Urinary bladder (tissue), 4 donors: ENCODE results near the gene KRT6C. TPM values are rescaled to one million over a fixed set of nuclear protein-coding genes. Genes with fewer than 3 reads are reported as not detected.

Source experiments
- DNase-seq: peaks from one replicate; pipeline ENCODE4 v3.0.0-alpha.2; 2015; ENCODE audit errors: extremely low spot score
- H3K27ac ChIP-seq: one replicate; pipeline ENCODE4 v1.5.1; 2013; ENCODE audit warnings: low read depth, mild to moderate bottlenecking, moderate library complexity
- H3K36me3 ChIP-seq: one replicate; pipeline ENCODE4 v1.6.1; 2013; ENCODE audit warnings: mild to moderate bottlenecking, moderate library complexity; ENCODE audit not compliant: insufficient read depth
- H3K4me1 ChIP-seq: one replicate; pipeline ENCODE4 v1.6.1; 2013; ENCODE audit warnings: mild to moderate bottlenecking, moderate library complexity; ENCODE audit not compliant: insufficient read depth
- H3K4me3 ChIP-seq: one replicate; pipeline ENCODE4 v1.5.1; 2013; ENCODE audit warnings: low read depth, low read length
- WGBS: extraction: QIAGEN DNeasy Blood & Tissue Kit; methylation state at CpG from one replicate; pipeline ENCODE4 v1.1.7; 2013; 5-methylcytosine and 5-hydroxymethylcytosine counted together
- polyA plus RNA-seq: library from polyadenylated mRNA; stranded (reverse); fragments of 200-250 nt; gene quantifications from one replicate; pipeline ENCODE4 v1.2.3, GENCODE V29; 2013
- total RNA-seq: library from RNA; depleted of rRNA; stranded (reverse); fragments of >200 nt; gene quantifications from one replicate; pipeline ENCODE4 v1.2.3, GENCODE V29; 2014
- donor health status: healthy with polysubstance abuse.
- donor health status: healthy.

The KRT6C gene
- total and polyA plus RNA-seq, 2 donors: not detected

DNA sequence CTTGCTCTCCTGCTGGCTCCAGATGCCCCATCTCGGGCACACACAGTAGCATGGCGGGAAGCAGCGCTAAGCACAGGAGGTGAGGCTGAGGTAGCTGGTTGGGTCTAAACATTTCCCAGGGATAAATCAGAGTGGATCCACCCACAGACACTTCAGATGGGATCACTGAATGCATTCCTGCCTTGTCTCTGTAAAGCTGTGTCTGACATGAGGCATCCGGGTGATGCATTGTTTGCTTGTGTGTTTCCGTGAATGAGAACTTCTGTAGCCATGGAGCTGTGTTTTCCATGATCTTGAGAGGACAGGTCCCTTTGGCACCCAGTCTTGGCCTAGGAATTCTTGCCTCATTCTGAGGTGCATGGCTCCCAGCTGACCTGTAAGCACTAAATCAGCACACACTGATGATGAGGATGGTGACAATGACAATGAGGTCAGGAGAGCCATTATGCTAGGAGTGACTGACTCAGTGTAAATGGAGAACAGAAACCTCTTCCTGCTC, 32.7 kb downstream of the KRT6C start:
- 82% methylated on average over 5 of the region's 5 CpGs for WGBS
- DNase-seq: no peak
- no peak overlapping the region for H3K4me3 ChIP-seq
- H3K4me1 ChIP-seq: no peaks in the 10 kb centered on the region
- H3K36me3 ChIP-seq: no peaks in the 10 kb centered on the region
- no peak overlapping the region for H3K27ac ChIP-seq

DNA sequence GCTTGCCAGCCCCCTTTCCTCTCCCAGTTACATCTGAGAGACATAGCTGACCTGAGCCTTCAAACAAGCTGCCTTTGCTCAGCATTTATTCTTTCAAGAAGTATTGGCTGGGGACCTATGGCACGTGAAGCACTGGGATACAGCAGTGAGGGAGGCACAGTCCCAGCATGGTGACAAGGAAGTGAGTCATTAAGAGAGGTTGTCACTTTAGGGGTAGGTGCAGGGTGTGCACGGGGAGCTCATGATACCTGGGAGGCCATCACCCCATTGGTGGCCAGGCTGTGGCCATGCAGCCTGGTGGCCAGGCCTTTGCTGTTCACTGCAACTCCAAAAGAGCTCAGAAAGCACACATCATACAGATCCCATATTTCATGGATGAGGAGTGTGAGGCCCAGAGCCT, 33.8 kb downstream of the KRT6C start:
- 78% methylated on average over 2 of the region's 2 CpGs for WGBS
- Histone ChIP-seq H3K27ac (no peak overlapping the region), H3K36me3 (no peaks in the 10 kb centered on the region), H3K4me1 (no peaks in the 10 kb centered on the region), H3K4me3 (no peak overlapping the region)
- DNase-seq: no peak

DNA sequence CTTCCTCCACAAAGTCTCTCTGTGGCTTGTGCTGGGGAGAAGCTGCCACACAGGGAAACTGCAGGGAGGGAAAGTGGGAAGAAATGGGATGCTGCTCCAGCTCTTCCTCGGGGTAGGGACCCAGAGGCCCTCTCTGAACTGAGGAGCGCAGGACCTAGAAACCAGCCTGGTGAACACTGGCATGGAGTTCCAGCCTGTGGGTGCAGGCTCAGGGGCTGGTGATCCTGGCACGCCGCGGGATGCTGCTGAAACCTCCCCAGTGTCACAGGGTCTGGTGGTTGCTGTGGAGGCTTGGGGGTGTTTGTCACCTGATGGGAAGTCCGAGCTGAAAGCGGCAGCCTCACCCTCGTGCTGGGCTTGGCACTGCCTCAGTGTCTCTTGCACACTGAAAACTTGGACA, 34.2 kb downstream of the KRT6C start:
- H3K4me1 ChIP-seq: no peaks in the 10 kb centered on the region
- 78% methylated on average over 8 of the region's 8 CpGs for WGBS
- no peak for DNase-seq
- H3K27ac ChIP-seq: no peak overlapping the region
- H3K36me3 ChIP-seq: no peaks in the 10 kb centered on the region
- no peak overlapping the region for H3K4me3 ChIP-seq

DNA sequence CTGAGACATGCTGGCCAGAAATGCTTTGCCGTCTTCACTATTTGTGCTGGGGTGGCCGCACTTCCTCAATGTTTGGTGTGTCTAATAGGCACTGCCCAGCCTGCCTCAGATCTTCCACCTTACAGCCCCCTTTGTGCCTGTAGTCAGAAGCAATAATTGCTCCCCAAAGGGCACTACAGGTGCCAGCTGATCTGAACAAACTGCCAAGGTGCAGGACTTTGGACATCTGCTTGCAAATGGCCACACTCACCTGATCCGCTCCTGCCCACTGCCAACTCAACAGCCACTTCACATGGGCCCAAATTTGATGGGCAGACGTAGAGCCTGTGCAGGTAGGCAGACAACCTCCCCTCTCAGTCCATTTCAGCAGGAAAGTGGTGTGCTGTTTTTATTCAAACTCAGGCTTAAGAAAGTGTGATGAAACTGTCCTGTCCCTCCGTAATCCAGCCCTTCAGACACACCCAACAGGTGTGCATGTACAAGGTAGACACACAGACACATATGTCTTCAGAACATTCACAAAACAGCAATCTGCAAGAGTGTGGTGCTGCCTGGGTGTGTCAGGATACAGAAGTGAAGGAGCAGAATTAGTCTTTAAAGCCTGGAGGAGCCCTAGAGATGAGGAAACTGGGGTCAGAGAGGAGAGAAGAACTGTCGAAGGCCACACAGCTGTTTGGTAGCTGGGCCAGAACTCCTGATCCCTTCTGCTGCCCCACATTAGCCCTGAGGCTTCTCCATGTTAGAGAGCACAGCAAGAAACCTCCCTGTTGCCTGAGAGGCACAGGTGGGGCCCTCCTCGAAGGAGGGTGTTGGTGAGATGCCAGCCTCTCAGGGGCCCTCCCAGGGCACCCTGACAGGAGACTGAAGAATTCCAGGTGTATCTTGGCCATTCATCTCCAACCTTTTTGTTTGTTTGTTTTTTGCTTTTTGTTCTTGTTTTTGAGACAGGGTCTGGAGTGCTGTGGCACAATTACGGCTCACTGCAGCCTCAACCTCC, 35.0 kb downstream of the KRT6C start:
- Histone ChIP-seq H3K27ac (no peak overlapping the region), H3K4me3 (no peak overlapping the region), H3K4me1 (no peaks in the 10 kb centered on the region), H3K36me3 (no peaks in the 10 kb centered on the region)
- DNase-seq: no peak
- 88% methylated on average over 8 of the region's 8 CpGs for WGBS

DNA sequence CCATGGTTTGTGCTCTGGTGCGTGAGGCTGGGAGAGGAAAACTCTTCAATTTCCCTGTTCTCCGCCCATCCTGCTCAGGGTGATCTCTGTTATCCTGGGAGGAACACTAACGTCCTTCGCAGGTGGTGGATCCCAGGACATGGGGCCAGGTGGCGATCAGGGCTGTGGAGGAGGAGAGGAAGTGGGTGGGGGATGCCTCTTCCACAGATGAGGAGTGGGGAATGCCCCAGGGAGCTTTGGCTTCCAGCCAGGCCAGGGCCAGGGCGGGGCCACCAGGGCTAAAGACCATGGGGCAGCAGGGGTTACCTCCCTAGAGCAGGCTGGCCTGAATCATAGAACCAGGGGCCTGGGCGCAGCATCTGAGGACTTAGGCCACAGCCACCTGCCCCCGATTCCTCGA, 36.1 kb downstream of the KRT6C start:
- no peak overlapping the region for H3K27ac ChIP-seq
- no peaks in the 10 kb centered on the region for H3K4me1 ChIP-seq
- no peaks in the 10 kb centered on the region for H3K36me3 ChIP-seq
- H3K4me3 ChIP-seq: no peak overlapping the region
- 85% methylated on average over 9 of the region's 9 CpGs for WGBS
- no peak for DNase-seq

DNA sequence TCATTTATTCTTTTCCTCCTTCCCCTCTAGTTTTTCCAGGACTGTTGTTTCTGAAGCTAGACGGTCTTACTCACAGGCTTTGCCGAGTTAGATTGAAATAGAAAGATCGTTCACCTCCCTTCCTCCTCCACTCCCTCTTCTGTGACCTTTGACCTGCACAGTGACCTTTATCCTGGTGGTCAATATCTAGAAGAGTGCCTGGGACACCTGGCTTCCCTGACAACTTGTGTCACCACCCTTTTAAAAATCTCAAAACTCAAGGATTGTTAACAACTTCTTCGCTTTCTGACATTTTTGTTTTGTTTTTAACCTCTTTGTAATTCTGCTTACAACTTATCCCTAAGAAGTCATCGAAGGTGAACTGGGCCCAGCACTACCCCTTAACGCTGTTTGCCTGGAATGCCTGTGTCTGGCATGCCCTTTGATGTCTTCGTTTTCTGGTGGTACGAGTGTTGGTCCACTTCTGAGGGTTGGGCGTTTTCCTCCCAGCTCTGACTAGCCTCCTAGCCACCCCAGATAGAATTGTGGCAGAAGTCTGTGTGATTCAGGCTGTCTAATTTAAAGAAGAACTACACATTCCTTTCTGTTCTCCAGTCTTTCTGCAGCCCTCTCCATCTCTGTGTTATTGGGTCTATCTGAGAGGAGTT, 36.7 kb downstream of the KRT6C start:
- no peaks in the 10 kb centered on the region for H3K36me3 ChIP-seq
- WGBS: 80% methylated on average over 9 of the region's 9 CpGs
- no peak overlapping the region for H3K27ac ChIP-seq
- no peaks in the 10 kb centered on the region for H3K4me1 ChIP-seq
- no peak for DNase-seq
- H3K4me3 ChIP-seq: no peak overlapping the region

DNA sequence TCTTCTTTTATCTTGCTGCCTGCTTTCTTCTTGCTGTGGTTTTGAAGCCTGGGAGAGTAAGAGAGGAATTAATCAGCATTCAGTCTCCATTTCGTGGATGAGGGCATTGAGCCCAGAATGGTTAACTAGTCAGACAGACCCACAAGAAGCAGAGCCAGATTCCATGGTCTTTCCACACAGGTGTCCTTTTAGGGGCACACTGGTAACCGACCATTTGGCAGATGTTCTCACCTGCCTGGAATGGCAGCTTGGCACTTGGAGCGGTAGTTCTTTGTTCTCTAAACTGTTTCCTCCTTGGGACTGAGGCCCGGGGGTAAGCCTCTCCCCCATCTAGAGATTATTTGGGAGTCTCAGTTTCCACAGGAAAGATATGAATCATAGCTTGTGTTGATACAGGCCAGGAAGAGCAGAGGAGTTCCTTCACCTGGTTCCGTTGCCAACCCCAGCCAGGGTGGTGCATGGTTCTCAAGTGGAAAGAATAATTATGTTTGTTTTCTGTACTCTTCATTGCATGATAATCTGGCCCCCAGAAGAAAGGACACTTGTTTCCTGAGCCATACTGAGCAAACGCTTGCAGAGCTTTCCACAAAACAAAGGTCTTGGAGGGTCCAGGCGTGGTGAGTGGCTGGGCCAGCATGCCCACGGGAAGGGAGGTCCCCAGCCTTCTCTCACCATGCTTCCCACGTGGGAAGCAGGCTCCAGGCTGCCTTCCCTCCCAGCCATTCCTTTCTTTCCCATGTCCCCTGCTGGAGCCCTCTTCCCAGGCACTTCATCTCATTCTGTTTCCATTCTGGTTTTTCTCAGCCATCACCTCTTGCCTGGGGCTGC, 37.4 kb downstream of the KRT6C start:
- Histone ChIP-seq H3K36me3 (no peaks in the 10 kb centered on the region), H3K27ac (no peak overlapping the region)
- 62% methylated on average over 9 of the region's 9 CpGs for WGBS

DNA sequence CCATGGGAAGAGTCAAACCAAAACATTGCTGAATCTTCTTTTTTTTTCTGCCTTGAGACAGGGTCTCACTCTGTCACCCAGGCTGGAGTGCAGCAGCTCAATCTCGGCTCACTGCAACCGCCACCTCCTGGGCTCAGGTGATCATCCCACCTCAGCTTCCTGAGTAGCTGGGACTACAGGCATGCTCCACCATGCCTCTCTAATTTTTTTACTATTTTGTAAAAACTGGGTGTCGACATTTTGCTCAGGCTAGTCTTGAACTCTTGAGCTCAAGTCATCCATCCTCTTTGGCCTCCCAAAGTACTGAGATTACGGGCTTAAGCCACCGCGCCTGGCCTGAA, 38.0 kb downstream of the KRT6C start:
- no peaks in the 10 kb centered on the region for H3K36me3 ChIP-seq
- WGBS: 80% methylated on average over 6 of the region's 6 CpGs
- DNase-seq: no peak
- H3K4me3 ChIP-seq: no peak overlapping the region
- H3K4me1 ChIP-seq: no peaks in the 10 kb centered on the region
- H3K27ac ChIP-seq: no peak overlapping the region

More for the DNA sequence above, 37.4 kb downstream of the KRT6C start:
- no peak overlapping the region for H3K4me3 ChIP-seq
- no peak for DNase-seq
- H3K4me1 ChIP-seq: no peaks in the 10 kb centered on the region

DNA sequence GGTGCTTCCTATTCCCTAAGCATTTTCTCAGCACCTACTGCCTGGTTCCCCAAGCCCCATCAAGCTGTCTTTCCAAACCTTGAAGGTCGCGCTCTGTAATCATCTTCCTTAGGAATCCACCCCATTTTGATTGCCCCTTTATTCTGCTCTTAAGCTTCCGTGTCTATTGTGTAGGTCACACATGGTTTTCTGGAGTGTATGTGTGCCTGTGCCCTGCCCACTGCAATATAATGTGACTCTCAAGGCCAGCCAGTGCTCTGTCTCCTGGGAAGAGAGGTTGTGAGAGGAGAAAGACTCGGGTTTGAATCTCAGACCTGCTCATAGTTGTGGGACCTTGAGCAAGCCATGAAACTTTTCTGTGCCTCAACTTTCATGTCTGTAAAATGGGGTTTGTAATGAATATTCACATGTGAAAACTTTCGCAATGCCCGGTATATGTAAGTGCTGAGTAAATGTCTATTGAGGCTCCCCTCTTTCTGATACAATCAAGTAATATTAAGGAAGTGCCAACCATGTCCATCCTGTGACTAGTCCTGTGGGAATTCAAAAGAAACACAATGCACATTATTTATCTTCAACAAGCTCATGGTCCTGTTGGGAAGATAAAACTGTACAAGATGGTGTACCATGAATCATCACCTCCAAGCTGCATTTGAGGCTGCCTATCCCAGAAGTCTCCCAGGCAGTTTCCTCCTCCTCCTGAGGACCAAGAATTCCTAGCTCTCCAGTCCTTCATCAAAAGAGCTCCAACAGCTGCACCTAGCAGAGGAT, 38.7 kb downstream of the KRT6C start:
- Histone ChIP-seq H3K4me3 (no peak overlapping the region), H3K36me3 (no peaks in the 10 kb centered on the region), H3K27ac (no peak overlapping the region), H3K4me1 (no peaks in the 10 kb centered on the region)
- DNase-seq: no peak
- 97% methylated on average over 6 of the region's 6 CpGs for WGBS

DNA sequence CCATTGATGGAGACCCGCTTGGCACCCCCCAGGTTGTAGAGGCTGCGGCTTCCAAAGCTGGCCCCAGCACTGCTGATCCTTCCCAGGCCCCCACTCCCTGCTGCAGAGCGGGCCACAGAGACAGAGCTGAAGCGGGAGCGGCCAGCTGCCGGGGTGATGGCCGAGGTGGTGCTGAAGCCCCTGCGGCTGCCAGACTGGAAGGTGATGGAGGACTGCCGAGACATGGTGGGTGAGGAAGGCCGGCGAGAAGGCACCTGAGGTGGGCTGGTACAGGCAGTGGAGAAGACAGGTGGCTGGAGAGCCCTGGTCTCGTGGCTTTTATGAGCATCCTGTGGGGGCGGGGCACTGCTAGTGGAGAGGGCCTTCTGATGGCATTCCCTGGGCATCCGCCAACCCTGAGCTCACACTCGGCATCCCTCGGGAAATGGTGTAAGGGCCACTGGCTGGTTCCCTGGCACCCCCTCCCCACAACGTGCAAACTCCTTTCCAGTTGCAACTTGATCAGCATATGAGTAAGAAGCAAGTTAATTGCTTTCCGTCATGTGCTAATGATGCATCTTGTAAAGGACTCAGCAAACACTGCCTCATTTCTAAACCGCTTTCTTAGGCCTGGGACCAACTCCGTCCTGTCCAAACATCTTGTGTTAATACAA, 39.4 kb downstream of the KRT6C start, which contains the start of gene KRT75:
Gene KRT75, minus strand, starts transcription at position 291 of the 653 bp plus-strand sequence. Its CDS starts 67 bp downstream, at position 224.
- Histone ChIP-seq H3K36me3 (no peaks in the 10 kb centered on the region), H3K4me3 (no peak within 1 kb of the TSS), H3K4me1 (no peaks in the 10 kb centered on the region), H3K27ac (no peak within 1 kb of the TSS)
- 84% methylated on average over 20 of the region's 20 CpGs for WGBS
- no peak for DNase-seq

DNA sequence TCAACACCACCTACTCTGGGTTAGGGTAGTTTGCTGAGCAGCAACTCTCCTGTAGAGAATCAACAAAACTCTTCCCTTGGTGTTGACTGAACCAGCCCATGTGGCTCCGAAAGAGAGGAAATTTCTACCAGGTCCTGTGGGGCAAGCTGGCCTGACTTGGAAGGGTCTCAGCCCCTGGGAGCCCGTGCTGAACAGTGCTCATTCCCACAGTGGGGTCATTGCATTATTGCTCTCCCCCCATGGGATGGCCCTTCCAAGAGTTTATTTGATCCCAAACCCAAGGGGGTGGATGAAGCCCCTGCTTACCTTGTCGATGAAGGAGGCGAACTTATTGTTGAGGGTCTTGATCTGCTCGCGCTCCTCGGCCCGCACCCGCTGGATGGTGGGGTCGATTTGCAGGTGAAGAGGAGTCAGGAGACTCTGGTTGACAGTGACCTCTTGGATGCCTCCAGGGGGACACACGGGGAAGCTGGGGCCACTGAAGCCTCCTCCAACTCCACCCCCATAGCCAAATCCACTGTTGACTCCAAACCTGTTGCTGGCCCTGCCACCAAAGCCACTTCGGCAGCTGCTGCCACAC, 40.0 kb downstream of the KRT6C start:
- H3K27ac ChIP-seq: no peak overlapping the region
- H3K4me1 ChIP-seq: no peaks in the 10 kb centered on the region
- H3K4me3 ChIP-seq: no peak overlapping the region
- no peaks in the 10 kb centered on the region for H3K36me3 ChIP-seq
- no peak for DNase-seq
- 94% methylated on average over 12 of the region's 12 CpGs for WGBS

DNA sequence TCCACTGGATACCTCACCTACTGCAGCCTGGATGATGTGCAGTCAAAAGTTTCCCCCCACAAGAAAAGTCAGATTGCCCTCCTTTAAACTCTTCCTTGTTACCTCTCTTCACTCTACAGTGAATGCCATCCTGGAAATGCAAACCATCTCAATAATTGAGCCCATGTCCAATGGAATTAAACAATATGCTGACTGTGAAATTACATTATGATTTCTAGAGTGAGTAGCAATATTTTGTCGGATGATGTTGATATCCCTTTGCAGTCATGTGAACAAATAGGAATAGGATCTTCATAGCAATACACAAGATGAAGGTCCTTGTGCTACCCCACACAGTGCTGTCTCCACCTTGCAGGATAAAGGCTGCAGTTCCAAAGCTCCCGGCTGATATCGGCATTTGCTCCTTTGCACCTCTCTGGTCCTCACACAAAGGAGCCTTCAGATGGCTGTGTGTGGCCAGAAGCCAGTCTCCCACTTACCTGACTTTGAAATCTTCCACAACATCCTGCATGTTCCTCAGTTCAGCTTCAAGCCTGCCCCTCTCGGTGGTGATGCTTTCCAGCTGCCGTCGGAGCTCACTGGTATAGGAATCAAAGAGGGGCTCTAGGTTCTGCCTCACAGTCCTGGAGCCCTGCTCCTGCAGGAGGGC, 40.9 kb downstream of the KRT6C start:
- no peak for DNase-seq
- no peaks in the 10 kb centered on the region for H3K36me3 ChIP-seq
- H3K4me3 ChIP-seq: no peak overlapping the region
- H3K4me1 ChIP-seq: no peaks in the 10 kb centered on the region
- WGBS: 84% methylated on average over 6 of the region's 6 CpGs
- no peak overlapping the region for H3K27ac ChIP-seq
